Upper lobe of left lung (tissue), 4 donors: ENCODE results near the gene RCCD1.

ENCODE experiments used
- EP300 ChIP-seq, 4 donors: sonication (generic); formaldehyde crosslinking; IDR thresholded peaks; one replicate each; pipeline ENCODE4 v1.5.1; 2017; ENCODE audit warnings: antibody characterized with exemption in 4 of 4, control low read depth in 2 of 4
- POLR2A ChIP-seq, 4 donors: fragments of 450-650 bp; IDR thresholded peaks; one replicate each; pipeline ENCODE4 v1.5.1; 2016 to 2017; ENCODE audit warnings: antibody characterized with exemption in 4 of 4, mild to moderate bottlenecking in 2 of 4
- POLR2AphosphoS5 ChIP-seq, 2 donors: sonication (generic); formaldehyde crosslinking; IDR thresholded peaks; one replicate each; pipeline ENCODE4 v1.5.1; 2017; ENCODE audit warnings: antibody characterized with exemption in 2 of 2
- TF ChIP-seq, protein P1 (sequence below), 6 experiments: fragments of 450-650 bp in 4 of 6; fragments of 200-600 bp in 2 of 6; sonication (generic) in 2 of 6; IDR thresholded peaks; one replicate each; pipeline ENCODE4 v1.5.1; 2016 to 2019; ENCODE audit warnings: antibody characterized with exemption in 6 of 6

- TF ChIP-seq, protein P1, sequence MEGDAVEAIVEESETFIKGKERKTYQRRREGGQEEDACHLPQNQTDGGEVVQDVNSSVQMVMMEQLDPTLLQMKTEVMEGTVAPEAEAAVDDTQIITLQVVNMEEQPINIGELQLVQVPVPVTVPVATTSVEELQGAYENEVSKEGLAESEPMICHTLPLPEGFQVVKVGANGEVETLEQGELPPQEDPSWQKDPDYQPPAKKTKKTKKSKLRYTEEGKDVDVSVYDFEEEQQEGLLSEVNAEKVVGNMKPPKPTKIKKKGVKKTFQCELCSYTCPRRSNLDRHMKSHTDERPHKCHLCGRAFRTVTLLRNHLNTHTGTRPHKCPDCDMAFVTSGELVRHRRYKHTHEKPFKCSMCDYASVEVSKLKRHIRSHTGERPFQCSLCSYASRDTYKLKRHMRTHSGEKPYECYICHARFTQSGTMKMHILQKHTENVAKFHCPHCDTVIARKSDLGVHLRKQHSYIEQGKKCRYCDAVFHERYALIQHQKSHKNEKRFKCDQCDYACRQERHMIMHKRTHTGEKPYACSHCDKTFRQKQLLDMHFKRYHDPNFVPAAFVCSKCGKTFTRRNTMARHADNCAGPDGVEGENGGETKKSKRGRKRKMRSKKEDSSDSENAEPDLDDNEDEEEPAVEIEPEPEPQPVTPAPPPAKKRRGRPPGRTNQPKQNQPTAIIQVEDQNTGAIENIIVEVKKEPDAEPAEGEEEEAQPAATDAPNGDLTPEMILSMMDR (IDR thresholded peaks at IDR 0.05): no peak
- TF ChIP-seq POLR2A (IDR thresholded peaks at IDR 0.05) (no peak), POLR2AphosphoS5 (IDR thresholded peaks at IDR 0.05) (no peak), EP300 (IDR thresholded peaks at IDR 0.05) (no peak)
Measured at GRCh38 chr15:90907051-90907660, 47.5 kb upstream of the RCCD1 start.
